Superior temporal gyrus (tissue), 1 donor: ENCODE measurements around the gene MAP1LC3B.

Experiments
- DNase-seq: peaks from one replicate; pipeline ENCODE4 v3.0.0-alpha.2; 2016; ENCODE audit errors: extremely low spot score

Gene MAP1LC3B

GRCh38 chr16:87391950-87392820 lies at the start of gene MAP1LC3B:
Gene MAP1LC3B, plus strand, starts transcription at chr16:87392336. Its CDS starts 92 bp downstream, at chr16:87392428.
- DNase-seq = peak; percentile 95

- no peak for DNase-seq
These were observed 49.6 kb upstream of the MAP1LC3B start for GRCh38 chr16:87342504-87342903.

GRCh38 chr16:87342978-87343752 lies 49.0 kb upstream of the MAP1LC3B start:
- DNase-seq = no peak

GRCh38 chr16:87343753-87344050 lies 48.4 kb upstream of the MAP1LC3B start:
- no peak for DNase-seq

- no peak for DNase-seq
These were observed 47.8 kb upstream of the MAP1LC3B start for GRCh38 chr16:87344165-87344930.

- no peak for DNase-seq
These were observed 47.1 kb upstream of the MAP1LC3B start for GRCh38 chr16:87344931-87345631.

- no peak for DNase-seq
These were observed 46.3 kb upstream of the MAP1LC3B start for GRCh38 chr16:87345726-87346424.

- no peak for DNase-seq
These were observed 45.5 kb upstream of the MAP1LC3B start for GRCh38 chr16:87346517-87347060.

- no peak for DNase-seq
These were observed 44.1 kb upstream of the MAP1LC3B start for GRCh38 chr16:87347932-87348615.

GRCh38 chr16:87348616-87349157 lies 43.4 kb upstream of the MAP1LC3B start:
- no peak for DNase-seq

GRCh38 chr16:87350031-87350430 lies 42.1 kb upstream of the MAP1LC3B start:
- peak; percentile 22 for DNase-seq

GRCh38 chr16:87350681-87351319 lies 41.3 kb upstream of the MAP1LC3B start:
- peak; percentile 74 for DNase-seq

- DNase-seq = no peak
These were observed 40.8 kb upstream of the MAP1LC3B start for GRCh38 chr16:87351320-87351698.

GRCh38 chr16:87352818-87353217 lies 39.3 kb upstream of the MAP1LC3B start:
- DNase-seq = no peak

- no peak for DNase-seq
These were observed 38.5 kb upstream of the MAP1LC3B start for GRCh38 chr16:87353613-87354012.

- no peak for DNase-seq
These were observed 35.7 kb upstream of the MAP1LC3B start for GRCh38 chr16:87356491-87356853.

- DNase-seq = no peak
These were observed 33.9 kb upstream of the MAP1LC3B start for GRCh38 chr16:87358250-87358649.

GRCh38 chr16:87358696-87359095 lies 33.4 kb upstream of the MAP1LC3B start:
- DNase-seq = no peak

GRCh38 chr16:87359121-87359520 lies 33.0 kb upstream of the MAP1LC3B start:
- no peak for DNase-seq
